EH (cell line): Measurements from ENCODE around the gene IGFBPL1.
"Not testable (repeated sequence)": the region's sequence is repeated elsewhere in the genome, so short reads cannot be mapped to it uniquely, and the experiment has no call there.

ENCODE experiments used
- DNase-seq: peaks from one replicate; pipeline ENCODE4 v3.0.0-alpha.2; 2015; ENCODE audit warnings: low read depth

The IGFBPL1 gene

DNA sequence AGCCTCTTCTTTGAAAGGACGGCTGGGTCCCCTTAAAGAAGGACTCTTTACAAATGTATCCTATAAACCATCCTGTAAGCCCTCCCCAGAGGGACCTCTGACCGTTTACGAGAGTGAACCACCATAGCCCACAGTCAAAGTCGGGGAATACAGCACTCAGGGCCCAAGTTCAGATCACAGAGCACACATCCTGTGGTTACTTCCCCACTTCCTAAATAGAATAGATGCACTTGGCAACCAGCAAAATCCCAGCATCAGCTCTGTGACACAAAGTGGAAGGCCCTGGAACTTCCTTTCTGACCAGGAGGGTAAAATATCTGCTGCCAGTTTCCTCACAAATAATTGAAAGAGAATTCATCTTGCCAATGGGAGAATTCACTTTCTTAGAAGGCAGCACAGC, 6.9 kb upstream of the IGFBPL1 start:
- no peak for DNase-seq

DNA sequence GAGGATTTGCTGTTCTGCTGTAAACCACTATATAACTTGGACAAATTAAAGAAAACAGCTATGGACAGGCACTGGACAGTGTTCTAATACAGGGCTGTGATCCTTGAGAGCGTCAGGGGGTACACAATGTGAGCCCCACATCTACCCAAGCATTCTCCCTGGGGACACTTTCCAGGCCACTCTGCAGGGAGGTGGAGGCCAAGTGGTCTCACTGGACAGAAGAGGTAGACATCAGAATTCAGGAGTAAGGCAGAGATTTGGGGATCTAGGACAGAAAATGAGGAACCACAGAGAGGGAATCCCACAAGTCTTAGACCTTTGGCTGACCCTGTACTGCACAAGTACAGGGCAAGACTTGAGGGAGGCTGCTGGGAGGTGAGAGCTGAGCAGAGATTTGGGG, 3.8 kb upstream of the IGFBPL1 start:
- no peak for DNase-seq

DNA sequence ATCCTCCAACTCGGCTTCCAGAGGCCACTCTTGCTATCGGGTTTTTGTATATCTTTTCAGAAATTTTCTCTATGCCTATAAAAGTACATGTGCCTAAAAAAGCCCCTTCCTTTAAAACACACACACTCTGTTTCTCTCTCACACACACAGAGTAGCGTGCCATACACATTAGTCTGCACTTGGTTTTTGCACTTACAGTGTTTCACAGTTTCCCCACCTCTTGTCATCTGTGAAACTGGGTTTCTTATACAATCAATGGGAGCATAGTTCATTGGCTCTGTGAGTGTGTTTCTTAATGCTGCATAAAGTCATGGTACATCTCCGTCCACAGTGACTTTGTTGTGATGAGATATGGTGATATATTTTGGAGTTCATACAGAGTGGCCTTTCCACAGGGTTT, 664 bp upstream of the IGFBPL1 start:
- DNase-seq = no peak

DNA sequence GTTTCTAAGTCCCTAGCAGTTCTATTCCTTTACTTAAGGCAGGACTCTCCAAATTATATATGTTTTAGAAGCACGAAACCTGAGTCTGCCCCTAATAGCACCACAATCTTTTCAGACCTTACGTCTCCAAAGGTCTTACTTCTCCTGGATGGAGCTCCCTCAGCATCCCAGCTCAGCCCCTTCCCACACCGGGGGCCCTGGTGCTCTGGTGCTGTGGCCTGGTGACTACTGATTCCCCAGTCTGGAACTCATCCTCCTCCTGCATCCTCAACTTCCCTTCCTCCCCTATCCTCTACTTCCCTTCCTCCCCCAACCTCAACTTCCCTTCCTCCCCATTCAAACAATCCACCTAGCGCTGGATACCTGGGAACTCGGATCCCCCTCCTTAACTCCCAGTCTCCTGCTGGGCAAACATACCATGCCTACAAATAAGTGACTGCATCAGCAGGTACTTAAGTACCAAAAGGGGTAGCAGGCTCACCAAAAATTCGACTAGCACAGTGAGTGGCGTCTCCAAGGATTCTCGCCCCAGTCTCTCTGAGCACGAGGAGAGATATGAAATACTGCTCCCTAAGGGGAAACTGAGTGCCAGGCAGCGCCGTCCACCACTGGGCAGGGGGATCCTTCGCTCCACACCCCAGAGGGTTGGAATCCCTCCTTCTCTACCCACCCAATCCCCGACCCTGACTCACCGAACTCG, 831 bp downstream of the IGFBPL1 start:
- no peak for DNase-seq

DNA sequence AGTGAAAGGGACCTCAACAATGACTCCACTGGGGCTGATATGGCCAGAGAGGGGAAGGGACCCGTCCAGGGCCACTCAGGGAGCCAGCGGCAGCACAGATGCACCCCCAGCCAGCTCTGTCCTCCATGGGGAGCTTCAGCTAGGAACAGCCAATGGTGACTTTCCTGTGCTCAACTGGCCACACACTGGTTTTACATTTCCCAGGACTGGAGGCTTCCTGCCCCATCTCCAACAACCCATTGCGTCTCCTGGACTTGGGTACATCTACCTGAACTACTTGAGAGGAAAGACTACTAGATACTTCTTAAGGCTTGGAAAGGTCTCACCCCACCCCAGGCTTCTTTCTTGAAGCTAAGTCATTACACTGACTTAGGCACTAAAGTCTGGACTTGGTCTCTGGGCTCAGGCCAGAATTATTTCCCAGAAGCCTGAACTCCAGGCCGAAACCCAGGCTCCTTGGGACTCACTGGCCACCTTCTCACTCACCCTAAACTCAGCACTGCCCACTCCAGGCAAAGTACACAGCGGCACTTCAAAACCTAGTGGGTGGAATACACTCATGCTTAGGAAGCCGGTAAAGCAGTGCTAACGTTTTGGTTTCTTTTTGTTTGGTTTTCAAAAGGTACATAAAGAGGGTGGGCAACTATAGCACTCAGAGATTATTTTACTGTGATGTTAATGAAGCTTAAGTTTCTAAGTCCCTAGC, 1.5 kb downstream of the IGFBPL1 start:
- no peak for DNase-seq

DNA sequence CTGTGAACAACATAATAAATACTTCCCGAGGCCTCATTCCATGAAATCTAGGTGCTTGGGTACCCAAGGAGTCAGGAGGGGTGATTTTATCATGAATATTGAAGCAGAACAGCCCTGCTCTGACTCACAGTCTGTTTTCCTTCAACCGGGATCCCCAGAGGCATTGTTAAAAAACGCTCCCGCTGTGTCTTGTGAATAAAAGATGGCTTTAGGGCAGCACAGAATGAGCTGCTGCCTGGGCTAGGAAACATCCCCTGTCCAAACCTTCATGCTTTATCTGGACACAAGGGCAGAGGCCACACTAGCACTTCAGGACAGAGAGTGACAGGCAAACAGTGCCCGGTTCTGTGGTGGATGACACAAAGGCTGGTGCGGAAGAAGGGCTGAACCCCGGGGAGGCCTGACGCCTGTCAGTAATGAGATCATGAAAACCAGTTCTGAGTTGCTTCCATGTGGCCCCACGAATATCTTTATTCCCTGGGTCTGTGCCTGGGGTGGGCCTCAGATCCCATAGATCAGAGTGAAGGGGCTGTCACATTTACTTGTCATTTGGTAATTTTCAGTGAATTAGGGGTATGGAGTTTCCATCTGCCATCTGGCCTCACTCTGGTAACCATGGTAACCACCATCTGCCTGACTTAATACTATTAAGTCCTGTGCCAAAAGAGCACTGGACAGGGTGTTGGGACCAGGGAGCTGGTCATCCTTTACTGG, 2.6 kb downstream of the IGFBPL1 start:
- peak; percentile 36 for DNase-seq

DNA sequence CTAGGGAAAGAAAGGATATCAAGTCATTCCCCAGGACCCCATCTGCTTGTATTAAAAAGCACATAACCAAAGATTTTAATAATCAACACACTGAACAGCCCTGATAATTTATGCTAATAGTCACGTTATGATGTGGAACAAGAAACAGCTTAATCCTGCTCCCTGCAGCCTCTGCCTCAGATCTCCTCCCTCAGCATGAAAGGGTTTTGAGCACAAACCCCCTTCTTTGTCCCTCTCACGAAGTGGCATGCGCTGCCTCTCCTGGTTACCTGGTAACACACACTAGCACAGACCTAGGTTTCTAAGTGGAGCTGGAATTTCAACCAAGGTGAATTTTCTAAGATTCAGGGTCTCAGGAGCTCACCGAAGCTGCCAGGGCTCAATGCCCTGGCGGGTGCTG, 5.1 kb downstream of the IGFBPL1 start:
- no peak for DNase-seq

DNA sequence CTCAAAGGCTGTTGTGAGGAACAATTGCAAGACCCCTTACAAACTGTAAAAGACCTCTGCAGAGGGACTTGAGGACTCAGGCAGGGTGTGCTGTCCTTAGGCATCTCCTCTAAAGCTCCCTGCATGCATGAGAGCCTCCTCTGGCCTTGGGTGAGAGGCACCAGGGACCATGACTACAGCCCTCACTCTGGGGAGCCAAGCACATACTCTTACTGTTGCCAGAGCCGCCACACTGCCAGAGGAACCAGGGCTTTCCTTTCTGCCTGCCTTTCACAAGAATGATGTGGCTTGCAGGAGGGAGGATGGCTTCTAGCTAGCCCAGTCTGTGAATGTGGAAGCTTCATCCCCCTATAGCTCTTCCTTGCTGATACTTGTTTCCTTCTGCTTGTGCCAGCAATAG, 5.9 kb downstream of the IGFBPL1 start:
- DNase-seq = no peak

DNA sequence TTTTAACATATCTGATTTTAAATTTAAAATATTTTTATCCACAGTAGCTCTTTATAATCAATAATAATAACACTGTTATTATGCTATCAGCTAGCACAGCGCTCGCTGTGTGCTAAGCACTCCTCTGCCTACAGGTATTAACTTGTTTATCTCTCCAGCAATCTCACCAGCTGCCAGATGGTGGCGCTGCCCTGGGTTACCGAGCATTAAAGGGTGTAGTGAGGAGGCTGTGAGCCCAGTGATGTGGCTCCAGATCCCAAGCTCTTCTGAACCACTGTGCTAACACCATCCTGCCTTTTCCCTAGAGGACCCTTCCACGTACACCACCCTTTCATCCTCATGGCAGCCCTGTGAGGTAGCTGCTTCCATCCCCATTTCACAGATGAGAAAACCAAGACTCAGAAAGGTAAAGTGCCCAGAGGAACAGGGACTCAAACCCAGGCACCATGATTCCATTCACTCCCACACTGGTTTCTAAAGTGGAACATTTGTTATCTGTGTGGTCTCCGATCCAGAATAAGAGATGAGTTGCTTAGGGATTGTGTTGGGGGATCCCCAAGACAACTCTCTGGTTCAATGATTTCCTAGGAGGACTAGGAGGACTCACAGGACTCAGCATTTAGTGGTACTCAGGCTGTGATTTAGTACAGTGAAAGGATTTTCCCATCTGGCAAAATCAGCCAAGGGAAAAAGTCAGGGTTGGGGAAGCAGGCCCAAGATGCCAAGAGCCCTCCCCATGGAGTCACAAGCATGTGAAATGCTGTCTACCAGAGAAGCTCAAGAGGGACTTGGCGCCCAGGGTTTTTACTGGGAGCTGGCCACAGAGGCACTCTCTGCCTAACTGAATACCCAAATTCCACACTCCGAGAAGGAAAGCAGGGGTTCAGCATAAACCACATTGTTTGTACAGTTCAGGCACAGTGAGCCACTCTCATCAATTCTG, 7.0 kb downstream of the IGFBPL1 start:
- DNase-seq = no peak

DNA sequence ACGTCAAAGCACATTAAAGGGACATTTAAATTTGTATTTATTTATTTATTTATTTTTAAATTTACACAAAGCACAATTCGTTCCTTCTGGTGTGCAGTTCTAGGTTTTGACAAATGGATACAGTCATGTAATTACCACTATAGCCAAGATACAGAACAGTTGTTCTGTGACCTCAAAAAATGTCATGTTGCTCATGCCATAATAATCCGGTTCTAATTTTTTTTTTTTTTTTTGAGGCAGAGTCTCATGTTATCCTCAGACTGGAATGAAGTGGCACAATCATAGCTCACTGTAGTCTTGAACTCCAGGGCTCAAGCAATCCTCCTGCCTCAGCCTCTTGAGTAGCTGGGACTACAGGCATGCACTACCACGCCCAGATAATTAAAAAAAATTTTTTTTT, 7.8 kb downstream of the IGFBPL1 start:
- DNase-seq = peak; percentile 31

DNA sequence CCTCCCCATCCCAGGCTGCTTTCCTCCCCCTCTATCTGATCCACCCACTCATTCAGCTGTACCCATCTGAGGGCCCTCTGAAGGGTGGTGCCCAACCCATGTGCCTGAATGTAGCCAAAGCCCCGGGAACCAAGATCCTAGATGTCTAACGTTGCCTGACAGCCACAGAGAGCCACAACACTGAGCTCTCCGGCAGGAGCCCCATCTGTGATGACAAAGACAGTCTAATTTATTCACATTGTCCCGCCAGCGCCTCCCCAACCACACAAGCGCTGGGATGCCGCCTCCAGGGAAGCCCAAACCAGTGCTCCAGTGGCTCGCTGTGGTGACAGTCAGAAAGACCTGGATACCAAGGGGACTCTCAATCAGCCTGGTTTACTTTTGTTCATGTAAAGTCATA, 8.4 kb downstream of the IGFBPL1 start:
- DNase-seq = no peak

DNA sequence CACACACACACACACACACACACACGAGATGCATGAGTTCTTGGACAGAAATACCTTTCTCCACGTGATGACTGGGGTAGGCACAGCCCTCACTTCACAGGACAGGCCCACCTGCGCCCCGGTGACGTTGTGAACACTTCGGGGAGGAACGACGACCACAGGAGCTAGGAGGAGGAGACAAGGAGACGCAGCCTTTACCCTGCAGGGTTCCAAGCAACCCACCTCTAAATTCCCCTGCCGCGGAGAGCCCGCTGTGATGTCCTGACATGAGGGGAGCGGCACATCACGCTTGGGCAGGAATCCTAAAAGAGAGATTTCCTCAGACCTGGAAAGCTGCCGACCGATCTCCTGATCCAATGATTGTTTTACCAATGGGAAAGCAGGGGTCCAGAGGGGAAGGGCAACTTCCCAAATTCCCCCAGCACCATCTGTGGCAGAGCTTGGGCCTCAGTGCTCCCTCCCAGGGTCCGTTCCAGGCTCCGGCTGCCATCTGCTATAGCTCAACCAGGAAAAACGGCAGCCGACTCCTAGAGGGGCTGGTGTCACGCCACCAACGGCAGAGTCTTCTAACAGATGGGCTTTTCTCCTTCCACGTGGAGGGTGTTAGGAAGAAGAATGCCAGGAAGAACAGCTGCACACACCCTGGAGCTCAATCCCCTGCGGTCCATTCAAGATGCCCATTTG, 10.1 kb downstream of the IGFBPL1 start:
- DNase-seq = no peak

DNA sequence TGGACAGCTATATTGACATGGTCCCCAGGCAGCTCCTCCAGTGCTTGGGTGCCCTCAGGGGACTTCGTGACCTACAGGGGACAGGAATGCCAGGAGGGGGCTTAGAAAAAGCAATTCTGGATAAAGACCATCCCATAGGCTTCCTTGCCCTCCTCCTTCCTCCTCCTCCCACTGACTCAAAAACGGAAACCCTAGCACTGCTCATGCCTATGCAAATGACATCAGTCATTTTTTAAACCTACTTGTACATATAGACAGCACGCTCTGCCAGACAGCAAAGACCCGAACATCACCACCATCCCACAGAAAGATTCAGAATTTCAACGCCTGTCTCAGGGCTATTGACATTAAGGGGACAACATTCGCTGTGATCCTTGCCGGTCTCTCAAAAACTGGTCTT, 11.0 kb downstream of the IGFBPL1 start:
- DNase-seq = no peak

DNA sequence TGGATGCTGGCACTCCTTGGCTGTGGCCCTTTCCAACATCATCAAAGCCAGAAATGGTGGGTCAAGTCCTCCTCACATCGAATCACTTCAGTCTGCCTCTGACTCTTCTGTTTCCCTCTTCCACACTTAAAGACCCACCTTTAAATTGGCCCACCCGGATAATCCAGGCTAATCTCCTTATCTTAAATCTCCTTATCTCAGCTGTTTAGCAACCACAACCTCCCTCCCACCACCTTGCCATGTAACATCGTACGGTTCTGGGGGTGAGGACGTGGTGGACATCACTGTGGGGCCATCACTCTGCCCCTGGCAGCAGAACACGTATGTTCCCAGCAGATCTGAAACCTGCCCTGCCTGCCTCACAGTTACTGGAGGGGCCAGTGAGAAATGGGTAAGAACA, 11.5 kb downstream of the IGFBPL1 start:
- DNase-seq = no peak

DNA sequence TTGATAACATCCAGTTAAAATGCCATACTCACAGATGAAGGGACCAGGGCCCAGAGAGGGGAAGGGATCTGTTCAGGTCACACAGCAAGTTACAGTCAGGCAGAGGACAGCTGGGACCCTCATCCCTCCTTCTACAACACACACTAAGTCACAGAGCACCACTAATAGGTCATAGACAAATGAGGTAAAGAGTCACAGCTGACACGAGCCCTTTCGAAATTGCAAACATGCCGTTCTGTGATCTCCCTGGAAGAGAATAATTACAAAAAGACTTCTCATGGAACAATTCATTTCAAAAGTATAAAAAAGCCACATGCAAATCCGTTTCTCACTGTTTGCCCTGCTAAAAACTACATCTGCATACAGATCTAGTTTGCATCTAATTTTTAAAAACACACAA, 15.5 kb downstream of the IGFBPL1 start:
- no peak for DNase-seq

DNA sequence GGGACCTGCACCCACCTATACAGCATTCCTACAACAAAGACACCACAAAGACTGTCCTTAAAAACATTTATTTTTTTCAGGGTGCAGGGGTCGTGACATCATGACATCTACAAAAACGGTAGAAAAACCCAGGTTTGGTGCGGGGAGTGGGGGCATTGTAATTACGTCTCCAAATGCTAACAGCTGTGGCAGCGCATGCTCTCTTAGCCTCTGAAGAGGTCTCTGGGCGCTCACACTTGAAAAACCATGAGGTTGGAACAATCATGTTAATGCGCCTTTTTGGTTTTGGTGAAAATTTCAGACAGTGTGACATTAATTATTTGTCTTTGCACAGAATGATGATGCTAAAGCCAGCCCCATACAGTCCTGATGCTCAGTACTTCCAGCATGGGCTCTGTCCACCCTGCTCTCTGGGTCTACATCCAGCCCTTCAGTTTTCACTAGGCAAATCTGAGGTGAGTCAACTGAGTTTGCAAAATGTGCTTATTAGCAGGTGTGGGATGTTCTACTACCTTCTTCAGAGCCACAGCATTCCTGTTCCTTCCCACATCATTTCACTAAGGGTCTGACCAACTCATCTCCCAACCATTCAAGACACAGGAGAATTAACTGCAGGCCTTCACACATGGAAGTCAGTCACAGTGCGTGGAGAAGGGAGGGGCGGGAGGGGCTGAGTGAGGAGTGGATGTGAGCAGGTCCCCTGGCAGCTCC, 17.6 kb downstream of the IGFBPL1 start:
- DNase-seq = no peak

DNA sequence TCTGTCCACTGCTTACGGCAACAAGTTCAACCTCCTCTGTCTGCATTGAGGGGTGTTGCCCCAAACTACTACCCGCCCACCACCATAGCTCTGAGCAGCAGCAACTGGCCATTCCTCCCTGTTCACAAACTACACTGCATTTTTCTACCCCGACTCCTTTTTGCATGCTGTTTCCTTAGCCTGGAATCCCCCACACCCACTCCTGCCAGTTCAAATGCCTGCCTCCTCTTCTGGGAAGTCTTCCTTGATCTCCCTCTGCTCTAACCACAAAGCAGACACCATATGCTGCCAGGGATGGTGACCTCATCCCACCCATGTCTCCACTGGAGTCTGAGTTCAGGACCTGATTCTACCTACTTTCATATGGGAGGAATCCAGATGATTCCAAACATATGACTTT, 18.5 kb downstream of the IGFBPL1 start:
- DNase-seq = peak; percentile 42

DNA sequence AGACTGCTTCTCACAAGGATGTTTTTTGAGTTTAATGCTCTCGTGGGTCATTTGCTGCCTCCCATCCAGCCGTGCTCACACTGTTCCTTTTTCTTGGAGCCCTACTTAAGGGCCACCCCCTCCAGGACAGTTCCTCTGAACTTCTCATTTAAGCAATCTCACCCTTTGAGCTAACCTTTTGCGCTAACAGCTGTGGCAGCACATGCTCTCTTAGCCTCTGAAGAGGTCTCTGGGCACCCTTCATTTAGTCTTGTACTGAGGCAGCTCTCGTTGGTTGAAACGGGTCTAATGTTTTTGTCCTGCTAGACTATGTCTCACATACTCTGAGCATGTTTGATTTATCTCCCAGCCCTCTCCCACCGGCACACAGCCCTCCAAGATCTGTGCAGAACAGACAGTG, 19.9 kb downstream of the IGFBPL1 start:
- no peak for DNase-seq

DNA sequence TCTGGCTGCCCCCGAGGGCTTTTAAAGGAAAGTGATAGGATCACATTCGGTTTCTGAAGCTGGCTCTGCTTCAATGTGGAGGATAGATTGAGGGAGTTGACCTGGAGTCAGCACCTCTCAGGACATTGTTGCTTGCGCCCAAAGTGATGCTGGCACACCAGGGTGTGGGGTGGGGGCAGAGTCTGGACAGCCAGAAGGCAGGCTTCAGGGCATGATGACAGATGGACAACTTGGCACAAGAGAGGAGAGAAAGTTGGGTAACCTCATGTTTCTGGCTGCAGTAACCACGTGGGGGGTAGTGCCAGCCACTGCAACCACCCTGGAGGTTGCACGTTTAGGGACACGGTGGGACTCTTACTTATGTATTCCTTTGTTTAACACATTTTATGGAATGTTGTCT, 22.3 kb downstream of the IGFBPL1 start:
- DNase-seq = no peak

DNA sequence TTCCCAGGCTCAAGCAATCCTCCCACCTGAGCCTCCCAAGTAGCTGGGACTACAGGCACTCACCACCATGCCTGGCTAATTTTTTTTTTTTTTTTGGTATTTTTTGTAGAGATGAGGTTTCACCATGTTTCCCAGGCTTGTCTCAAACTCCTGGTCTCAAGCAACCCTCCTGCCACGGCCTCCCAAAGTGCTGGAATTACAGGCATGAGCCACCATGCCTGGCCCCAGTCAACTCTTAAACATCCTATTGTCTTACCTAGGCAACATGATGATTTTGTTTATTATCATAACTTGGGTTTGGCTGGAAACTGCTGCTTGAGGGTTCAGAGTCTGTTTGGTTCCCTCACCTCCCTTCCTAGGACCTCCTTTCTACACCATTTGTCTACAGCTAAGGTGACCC, 25.1 kb downstream of the IGFBPL1 start:
- DNase-seq = not testable (repeated sequence)

DNA sequence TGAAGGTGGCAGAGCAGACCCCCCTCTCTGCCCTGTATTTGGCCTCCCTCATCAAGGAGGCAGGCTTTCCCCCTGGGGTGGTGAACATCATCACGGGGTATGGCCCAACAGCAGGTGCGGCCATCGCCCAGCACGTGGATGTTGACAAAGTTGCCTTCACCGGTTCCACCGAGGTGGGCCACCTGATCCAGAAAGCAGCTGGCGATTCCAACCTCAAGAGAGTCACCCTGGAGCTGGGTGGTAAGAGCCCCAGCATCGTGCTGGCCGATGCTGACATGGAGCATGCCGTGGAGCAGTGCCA, 27.9 kb downstream of the IGFBPL1 start:
- no peak for DNase-seq
